ENCODE measurements around the gene ATP9B. TPM values are rescaled to one million over a fixed set of nuclear protein-coding genes. Genes with fewer than 3 reads are reported as not detected.
A peak's percentile ranks its signal among the peaks of the same experiment; 100 is the strongest.

The ATP9B gene
- total RNA-seq, 1 experiment from 2014 or later: 17.8 TPM

DNA sequence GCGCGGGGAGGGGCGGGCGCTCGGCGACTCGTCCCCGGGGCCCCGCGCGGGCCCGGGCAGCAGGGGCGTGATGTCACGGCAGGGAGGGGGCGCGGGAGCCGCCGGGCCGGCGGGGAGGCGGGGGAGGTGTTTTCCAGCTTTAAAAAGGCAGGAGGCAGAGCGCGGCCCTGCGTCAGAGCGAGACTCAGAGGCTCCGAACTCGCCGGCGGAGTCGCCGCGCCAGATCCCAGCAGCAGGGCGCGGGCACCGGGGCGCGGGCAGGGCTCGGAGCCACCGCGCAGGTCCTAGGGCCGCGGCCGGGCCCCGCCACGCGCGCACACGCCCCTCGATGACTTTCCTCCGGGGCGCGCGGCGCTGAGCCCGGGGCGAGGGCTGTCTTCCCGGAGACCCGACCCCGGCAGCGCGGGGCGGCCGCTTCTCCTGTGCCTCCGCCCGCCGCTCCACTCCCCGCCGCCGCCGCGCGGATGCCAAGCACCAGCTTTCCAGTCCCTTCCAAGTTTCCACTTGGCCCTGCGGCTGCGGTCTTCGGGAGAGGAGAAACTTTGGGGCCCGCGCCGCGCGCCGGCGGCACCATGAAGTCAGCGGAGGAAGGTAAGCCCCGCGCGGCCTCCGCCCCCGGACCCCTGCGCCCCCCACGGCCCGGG lies 326.7 kb downstream of the ATP9B start, which contains the start of gene NFATC1:
TSS of gene NFATC1 (plus strand) at position 170 of the 644 bp plus-strand sequence. CDS start at position 465, 295 bp downstream.
- ATAC-seq: peak; percentile 35
- intact Hi-C loops (cut with micrococcal nuclease): no loop called here
- POLR2A ChIA-PET: no interaction called here
- Histone ChIP-seq H3K9me2 (ENCODE audit: insufficient read depth) (no peaks in the 10 kb centered on the region), H3K36me3 (ENCODE audit: control insufficient read depth in 1 of 2, insufficient read depth in 2 of 2, low read length in 2 of 2) (no peaks in the 10 kb centered on the region), H4K20me1 (ENCODE audit: insufficient read depth) (no peaks in the 10 kb centered on the region), H3K79me2 (ENCODE audit: insufficient read depth, low read length) (peaks cover under 1% of the 10 kb centered on the region; the same call in 1 of the 2 replicates), H3K4me1 (ENCODE audit: control insufficient read depth in 1 of 2, insufficient read depth in 2 of 2, low read length in 2 of 2) (peaks cover 12 to 33% of the 10 kb centered on the region in 2 experiments; a peak in 3 of 4 replicates), H3K4me3 (replicated peaks in 1 of 2; ENCODE audit: low read depth in 1 of 2, low read length in 2 of 2) (peak within 1 kb of the TSS; percentile 53 to 70), H2AFZ (ENCODE audit: low read depth, low read length, poor library complexity, severe bottlenecking) (peak within 1 kb of the TSS; percentile 74), H3K4me2 (ENCODE audit: low read length) (peak within 1 kb of the TSS; percentile 95), H3K9me3 (ENCODE audit: control insufficient read depth in 1 of 2, insufficient read depth in 1 of 2, low read depth in 1 of 2, low read length in 2 of 2) (no peaks in the 10 kb centered on the region), H3K27me3 (ENCODE audit: insufficient read depth, low read length) (no peaks in the 10 kb centered on the region), H3K9ac (ENCODE audit: low read length) (peak within 1 kb of the TSS; percentile 77), H3K27ac (ENCODE audit: low read depth, low read length) (peak within 1 kb of the TSS; percentile 71)
- TF ChIP-seq JUND (IDR thresholded peaks at IDR 0.05): no peak
- TF ChIP-seq ZNF274 (IDR thresholded peaks at IDR 0.05; ENCODE audit: low read depth, low read length): no peak
- TF ChIP-seq RAD21 (IDR thresholded peaks at IDR 0.05; ENCODE audit: low read depth): no peak
- TF ChIP-seq EGR1 (IDR thresholded peaks at IDR 0.05; ENCODE audit: low read depth): no peak
- TF ChIP-seq POLR2AphosphoS5 (IDR thresholded peaks at IDR 0.05; ENCODE audit: low read depth, low read length): peak; percentile 72
- TF ChIP-seq, protein P1, sequence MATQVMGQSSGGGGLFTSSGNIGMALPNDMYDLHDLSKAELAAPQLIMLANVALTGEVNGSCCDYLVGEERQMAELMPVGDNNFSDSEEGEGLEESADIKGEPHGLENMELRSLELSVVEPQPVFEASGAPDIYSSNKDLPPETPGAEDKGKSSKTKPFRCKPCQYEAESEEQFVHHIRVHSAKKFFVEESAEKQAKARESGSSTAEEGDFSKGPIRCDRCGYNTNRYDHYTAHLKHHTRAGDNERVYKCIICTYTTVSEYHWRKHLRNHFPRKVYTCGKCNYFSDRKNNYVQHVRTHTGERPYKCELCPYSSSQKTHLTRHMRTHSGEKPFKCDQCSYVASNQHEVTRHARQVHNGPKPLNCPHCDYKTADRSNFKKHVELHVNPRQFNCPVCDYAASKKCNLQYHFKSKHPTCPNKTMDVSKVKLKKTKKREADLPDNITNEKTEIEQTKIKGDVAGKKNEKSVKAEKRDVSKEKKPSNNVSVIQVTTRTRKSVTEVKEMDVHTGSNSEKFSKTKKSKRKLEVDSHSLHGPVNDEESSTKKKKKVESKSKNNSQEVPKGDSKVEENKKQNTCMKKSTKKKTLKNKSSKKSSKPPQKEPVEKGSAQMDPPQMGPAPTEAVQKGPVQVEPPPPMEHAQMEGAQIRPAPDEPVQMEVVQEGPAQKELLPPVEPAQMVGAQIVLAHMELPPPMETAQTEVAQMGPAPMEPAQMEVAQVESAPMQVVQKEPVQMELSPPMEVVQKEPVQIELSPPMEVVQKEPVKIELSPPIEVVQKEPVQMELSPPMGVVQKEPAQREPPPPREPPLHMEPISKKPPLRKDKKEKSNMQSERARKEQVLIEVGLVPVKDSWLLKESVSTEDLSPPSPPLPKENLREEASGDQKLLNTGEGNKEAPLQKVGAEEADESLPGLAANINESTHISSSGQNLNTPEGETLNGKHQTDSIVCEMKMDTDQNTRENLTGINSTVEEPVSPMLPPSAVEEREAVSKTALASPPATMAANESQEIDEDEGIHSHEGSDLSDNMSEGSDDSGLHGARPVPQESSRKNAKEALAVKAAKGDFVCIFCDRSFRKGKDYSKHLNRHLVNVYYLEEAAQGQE (IDR thresholded peaks at IDR 0.05; ENCODE audit: low read depth): no peak
- TF ChIP-seq EZH2 (IDR thresholded peaks at IDR 0.05): no peak
- TF ChIP-seq, protein P2, sequence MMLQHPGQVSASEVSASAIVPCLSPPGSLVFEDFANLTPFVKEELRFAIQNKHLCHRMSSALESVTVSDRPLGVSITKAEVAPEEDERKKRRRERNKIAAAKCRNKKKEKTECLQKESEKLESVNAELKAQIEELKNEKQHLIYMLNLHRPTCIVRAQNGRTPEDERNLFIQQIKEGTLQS (IDR thresholded peaks at IDR 0.05): no peak
- BruUV-seq (replicated peaks): no TSS peak
- no peak for DNase-seq (ENCODE audit: low read depth, low spot score)
- CTCF ChIA-PET: no interaction called here
- RAD21 ChIA-PET (ENCODE audit: low non-redundant PET in 1 of 2, low total read pairs in 2 of 2, uncharacterized antibody in 2 of 2, unreplicated experiment in 2 of 2): no interaction called here

Data from HCT116 (cell line).